ENCODE data around the gene MCC. TPM values are rescaled to one million over a fixed set of nuclear protein-coding genes. Genes with fewer than 3 reads are reported as not detected.
"Not testable (repeated sequence)": the region's sequence is repeated elsewhere in the genome, so short reads cannot be mapped to it uniquely, and the experiment has no call there.

MCC gene
- total and polyA plus RNA-seq, 7 donors = 1.4 to 13.8 (median 4.4) TPM

DNA sequence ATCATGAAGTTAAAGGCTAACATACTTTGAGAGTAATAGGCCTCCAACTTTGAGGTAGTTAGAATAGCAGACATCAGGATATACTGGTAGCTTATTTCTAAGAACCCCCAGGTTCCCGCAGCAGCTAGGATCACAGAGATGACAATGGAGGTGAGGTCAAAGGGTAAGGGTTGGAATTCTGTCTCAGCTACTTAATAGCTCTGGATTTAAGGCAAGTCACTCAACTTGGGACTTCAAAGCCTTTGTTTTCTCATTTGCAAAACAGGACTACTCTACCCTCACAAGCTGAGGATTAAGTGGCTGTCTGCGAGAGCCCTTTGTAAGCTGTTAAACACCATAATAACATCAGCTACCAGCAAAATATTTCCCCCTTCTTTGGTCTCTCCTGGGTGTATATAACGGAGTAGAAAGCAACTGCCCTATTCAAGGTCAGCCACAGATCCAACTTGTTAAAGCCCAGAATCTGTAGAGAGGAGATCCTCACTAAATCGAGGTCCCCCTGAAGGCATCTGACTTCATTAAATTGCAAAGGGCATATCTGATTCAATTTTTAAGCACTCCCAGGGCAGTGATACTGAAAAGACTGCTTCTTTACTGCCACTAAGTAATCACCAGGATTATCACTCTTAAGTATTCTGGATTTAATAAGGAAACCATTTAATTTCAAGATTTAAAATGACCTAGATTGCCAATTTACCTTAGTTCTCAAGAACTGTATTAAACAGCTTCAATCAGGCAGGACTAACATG lies 407.0 kb downstream of the MCC start:
- Histone ChIP-seq H3K4me1 (peaks cover 7% of the 10 kb centered on the region), H3K36me3 (ENCODE audit: insufficient read depth in 1 of 2, low read depth in 1 of 2) (peaks cover 0 to 8% of the 10 kb centered on the region in 2 donors)
- intact Hi-C loops (cut with DNase I) = no loop called here

DNA sequence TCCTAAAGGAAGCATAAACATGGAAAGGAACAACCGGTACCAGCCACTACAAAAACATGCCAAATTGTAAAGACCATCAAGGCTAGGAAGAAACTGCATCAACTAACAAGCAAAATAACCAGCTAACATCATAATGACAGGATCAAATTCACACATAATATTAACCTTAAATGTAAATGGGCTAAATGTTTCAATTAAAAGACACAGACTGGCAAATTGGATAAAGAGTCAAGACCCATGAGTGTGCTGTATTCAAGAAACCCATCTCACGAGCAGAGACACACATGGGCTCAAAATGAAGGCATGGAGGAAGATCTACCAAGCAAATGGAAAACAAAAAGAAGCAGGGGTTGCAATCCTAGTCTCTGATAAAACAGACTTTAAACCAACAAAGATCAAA lies 411.6 kb downstream of the MCC start:
- not testable (repeated sequence) for DNase-seq; H3K9me3 ChIP-seq; H3K4me1 ChIP-seq; H3K27ac ChIP-seq; H3K27me3 ChIP-seq (ENCODE audit: insufficient read depth in 3 of 3, low read length in 2 of 3); ATAC-seq; H3K4me3 ChIP-seq; H3K36me3 ChIP-seq (ENCODE audit: insufficient read depth in 1 of 2, low read depth in 1 of 2)
- intact Hi-C loops (cut with DNase I) = loop anchor here in 1 of 2 donors (5.0 kb wide), 1 partner anchor 211 kb away; no protein-coding TSS in a partner anchor
- WGBS, 3 donors = 91 to 100% (median 95%) methylated on average over 2 of the region's 2 CpGs

More for the DNA sequence above, 407.0 kb downstream of the MCC start:
- TF ChIP-seq, protein P1, sequence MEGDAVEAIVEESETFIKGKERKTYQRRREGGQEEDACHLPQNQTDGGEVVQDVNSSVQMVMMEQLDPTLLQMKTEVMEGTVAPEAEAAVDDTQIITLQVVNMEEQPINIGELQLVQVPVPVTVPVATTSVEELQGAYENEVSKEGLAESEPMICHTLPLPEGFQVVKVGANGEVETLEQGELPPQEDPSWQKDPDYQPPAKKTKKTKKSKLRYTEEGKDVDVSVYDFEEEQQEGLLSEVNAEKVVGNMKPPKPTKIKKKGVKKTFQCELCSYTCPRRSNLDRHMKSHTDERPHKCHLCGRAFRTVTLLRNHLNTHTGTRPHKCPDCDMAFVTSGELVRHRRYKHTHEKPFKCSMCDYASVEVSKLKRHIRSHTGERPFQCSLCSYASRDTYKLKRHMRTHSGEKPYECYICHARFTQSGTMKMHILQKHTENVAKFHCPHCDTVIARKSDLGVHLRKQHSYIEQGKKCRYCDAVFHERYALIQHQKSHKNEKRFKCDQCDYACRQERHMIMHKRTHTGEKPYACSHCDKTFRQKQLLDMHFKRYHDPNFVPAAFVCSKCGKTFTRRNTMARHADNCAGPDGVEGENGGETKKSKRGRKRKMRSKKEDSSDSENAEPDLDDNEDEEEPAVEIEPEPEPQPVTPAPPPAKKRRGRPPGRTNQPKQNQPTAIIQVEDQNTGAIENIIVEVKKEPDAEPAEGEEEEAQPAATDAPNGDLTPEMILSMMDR (IDR thresholded peaks at IDR 0.05) = no peak
- 59 to 74% (median 73%) methylated on average over 4 of the region's 4 CpGs for WGBS, 3 donors
- no peak overlapping the region for H3K27ac ChIP-seq
- H3K27me3 ChIP-seq (ENCODE audit: insufficient read depth in 3 of 3, low read length in 2 of 3) = no peaks in the 10 kb centered on the region
- DNase-seq = no peak
- H3K4me3 ChIP-seq = no peak overlapping the region
- no peak for ATAC-seq
- no peaks in the 10 kb centered on the region for H3K9me3 ChIP-seq

DNA sequence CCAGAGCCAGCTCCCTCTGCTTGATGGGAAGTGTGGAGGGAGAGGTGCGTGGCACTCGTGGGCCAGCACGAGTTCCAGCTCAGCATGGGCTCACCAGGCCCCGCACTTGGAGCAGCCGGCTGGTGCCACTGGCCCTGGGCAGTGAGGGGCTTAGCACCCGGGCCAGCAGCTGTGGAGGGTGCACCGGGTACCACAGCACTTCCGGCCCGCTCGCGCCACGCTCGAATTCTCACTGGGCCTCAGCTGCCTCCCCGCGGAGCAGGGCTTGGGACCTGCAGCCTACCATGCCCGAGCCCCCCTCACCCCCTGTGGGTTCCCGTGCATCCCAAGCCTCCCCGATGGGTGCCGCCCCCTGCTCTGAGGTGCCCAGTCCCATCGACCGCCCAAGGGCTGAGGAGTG lies 413.2 kb downstream of the MCC start:
- H3K9me3 ChIP-seq = no peaks in the 10 kb centered on the region
- H3K4me1 ChIP-seq = no peaks in the 10 kb centered on the region
- H3K27ac ChIP-seq = no peak overlapping the region
- H3K4me3 ChIP-seq = no peak overlapping the region
- peaks cover 3 to 4% of the 10 kb centered on the region in 2 donors for H3K36me3 ChIP-seq (ENCODE audit: insufficient read depth in 1 of 2, low read depth in 1 of 2)
- TF ChIP-seq, protein P1 (IDR thresholded peaks at IDR 0.05) = no peak
- ATAC-seq (no peak), DNase-seq (no peak)
- intact Hi-C loops (cut with DNase I) = loop anchor here in 1 of 2 donors (5.0 kb wide), 1 partner anchor 212 kb away; no protein-coding TSS in a partner anchor
- 96 to 97% (median 97%) methylated on average over 20 to 21 of the region's 21 CpGs for WGBS, 3 donors
- no peaks in the 10 kb centered on the region for H3K27me3 ChIP-seq (ENCODE audit: insufficient read depth in 3 of 3, low read length in 2 of 3)

DNA sequence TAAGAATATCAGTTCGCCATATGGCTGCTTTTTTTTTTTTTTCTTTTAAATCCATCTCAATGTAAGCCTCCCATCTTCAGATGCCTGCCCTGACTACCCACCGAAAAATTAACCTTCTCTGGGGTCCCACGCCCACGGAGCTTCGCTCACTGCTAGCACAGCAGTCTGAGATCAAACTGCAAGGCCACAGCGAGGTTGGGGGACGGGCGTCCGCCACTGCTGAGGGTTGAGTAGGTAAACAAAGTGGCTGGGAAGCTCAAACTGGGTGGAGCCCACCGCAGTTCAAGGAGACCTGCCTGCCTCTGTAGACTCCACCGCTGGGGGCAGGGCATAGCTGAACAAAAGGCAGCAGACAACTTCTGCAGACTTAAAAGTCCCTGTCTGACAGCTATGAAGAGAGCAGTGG lies 414.6 kb downstream of the MCC start:
- H3K36me3 ChIP-seq (ENCODE audit: insufficient read depth in 1 of 2, low read depth in 1 of 2); H3K9me3 ChIP-seq; H3K4me1 ChIP-seq; H3K27me3 ChIP-seq (ENCODE audit: insufficient read depth in 3 of 3, low read length in 2 of 3); ATAC-seq; H3K27ac ChIP-seq; H3K4me3 ChIP-seq; intact Hi-C loops (cut with DNase I); DNase-seq: not testable (repeated sequence)
- 91 to 93% (median 91%) methylated on average over 11 of the region's 11 CpGs for WGBS, 3 donors

DNA sequence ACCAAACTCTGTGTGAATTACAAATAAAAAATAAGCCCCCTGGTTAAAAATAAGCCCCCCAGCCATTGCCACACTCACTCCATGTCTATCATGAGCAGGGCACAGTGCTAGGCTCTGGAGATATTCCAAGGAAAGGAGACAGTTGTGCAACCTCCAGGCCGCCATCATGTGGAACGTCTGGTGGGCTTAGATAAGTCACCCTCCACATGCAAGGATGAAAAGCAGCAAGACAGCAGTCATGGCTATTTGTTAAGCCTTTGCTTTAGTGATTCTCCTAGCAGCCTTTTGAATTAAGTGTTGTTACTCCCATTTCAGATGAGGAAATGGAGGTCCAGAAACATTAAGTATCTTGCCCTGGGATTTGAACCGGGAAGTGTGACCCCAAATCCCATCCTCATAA lies 416.9 kb downstream of the MCC start:
- no peak for DNase-seq
- no peak for ATAC-seq
- no peaks in the 10 kb centered on the region for H3K27me3 ChIP-seq (ENCODE audit: insufficient read depth in 3 of 3, low read length in 2 of 3)
- peaks cover 5 to 16% of the 10 kb centered on the region in 2 donors for H3K36me3 ChIP-seq (ENCODE audit: insufficient read depth in 1 of 2, low read depth in 1 of 2)
- no peak overlapping the region for H3K27ac ChIP-seq
- intact Hi-C loops (cut with DNase I) = no loop called here
- WGBS, 3 donors = 70 to 85% (median 85%) methylated on average over 3 of the region's 3 CpGs
- H3K9me3 ChIP-seq = no peaks in the 10 kb centered on the region
- H3K4me1 ChIP-seq = no peaks in the 10 kb centered on the region
- H3K4me3 ChIP-seq = no peak overlapping the region
- TF ChIP-seq, protein P1 (IDR thresholded peaks at IDR 0.05) = no peak

Data from psoas muscle (tissue), 8 donors.